GM12891 (cell line): ENCODE data around the gene PARP16.

Experiments
- PAX5 ChIP-seq: IDR thresholded peaks from 2 replicates; pipeline ENCODE4 v1.6.1; 2011; ENCODE audit warnings: low read length, moderate library complexity, mild to moderate bottlenecking; ENCODE audit not compliant: insufficient read depth, severe bottlenecking
- POLR2A ChIP-seq: IDR thresholded peaks from 2 replicates; pipeline ENCODE4 v1.6.1; 2011; ENCODE audit warnings: low read depth, low read length, control low read depth
- POLR2AphosphoS5 ChIP-seq: IDR thresholded peaks from 2 replicates; pipeline ENCODE4 v1.6.1; 2011; ENCODE audit warnings: low read depth, low read length, control low read depth
- SPI1 ChIP-seq: IDR thresholded peaks from 2 replicates; pipeline ENCODE4 v1.6.1; 2011; ENCODE audit warnings: low read depth, low read length, control low read depth

DNA sequence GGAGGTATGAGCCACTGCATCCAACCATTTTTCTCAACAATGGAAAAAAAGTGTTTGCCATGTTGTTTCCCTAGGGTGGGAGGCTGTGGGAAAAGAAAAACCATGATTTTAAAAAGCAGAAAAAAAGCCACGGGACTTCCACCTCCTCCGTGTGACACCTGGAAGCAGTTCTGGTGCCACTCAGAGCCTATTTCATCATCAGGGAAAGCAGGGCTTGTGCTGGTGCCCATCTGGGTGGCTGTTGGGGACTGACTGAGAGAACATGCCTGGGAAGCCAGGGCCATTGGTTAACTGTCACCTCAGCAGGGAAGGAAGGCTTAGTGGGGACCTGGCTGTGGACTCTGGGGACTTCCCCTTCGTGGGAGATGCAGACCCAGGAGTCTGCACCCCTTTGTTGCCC lies 25.1 kb upstream of the PARP16 start:
- TF ChIP-seq POLR2A (no peak), POLR2AphosphoS5 (no peak), SPI1 (no peak), PAX5 (no peak)
